Cardiac septum (tissue), 1 donor: ENCODE measurements around the gene CCDC185. TPM values are rescaled to one million over a fixed set of nuclear protein-coding genes. Genes with fewer than 3 reads are reported as not detected.

ENCODE experiments used
- DNase-seq: peaks from one replicate; pipeline ENCODE4 v3.0.0-alpha.2; 2020; ENCODE audit warnings: low spot score
- intact Hi-C: fragments of 100-400 bp; cut with DNase I; formaldehyde crosslinking; loops from one replicate; pipeline ENCODE4 v1.14.0; 2022
- long read RNA-seq: library from polyadenylated mRNA; unstranded; transcript quantifications from one replicate; pipeline ENCODE4 v2.0.0, GENCODE V29; 2021
- total RNA-seq: library from RNA; stranded (reverse); fragmentation: NEBNext Ultra II Directional; extraction: Animal tissue kit (Norgen Biotek cat#: 25700); gene quantifications from one replicate; pipeline ENCODE4 v1.2.1, GENCODE V29; 2021
- donor health status: DM: no; HTN: no; CAD: no.

The CCDC185 gene
- not detected for total RNA-seq
- long read RNA-seq = 0 reads

DNA sequence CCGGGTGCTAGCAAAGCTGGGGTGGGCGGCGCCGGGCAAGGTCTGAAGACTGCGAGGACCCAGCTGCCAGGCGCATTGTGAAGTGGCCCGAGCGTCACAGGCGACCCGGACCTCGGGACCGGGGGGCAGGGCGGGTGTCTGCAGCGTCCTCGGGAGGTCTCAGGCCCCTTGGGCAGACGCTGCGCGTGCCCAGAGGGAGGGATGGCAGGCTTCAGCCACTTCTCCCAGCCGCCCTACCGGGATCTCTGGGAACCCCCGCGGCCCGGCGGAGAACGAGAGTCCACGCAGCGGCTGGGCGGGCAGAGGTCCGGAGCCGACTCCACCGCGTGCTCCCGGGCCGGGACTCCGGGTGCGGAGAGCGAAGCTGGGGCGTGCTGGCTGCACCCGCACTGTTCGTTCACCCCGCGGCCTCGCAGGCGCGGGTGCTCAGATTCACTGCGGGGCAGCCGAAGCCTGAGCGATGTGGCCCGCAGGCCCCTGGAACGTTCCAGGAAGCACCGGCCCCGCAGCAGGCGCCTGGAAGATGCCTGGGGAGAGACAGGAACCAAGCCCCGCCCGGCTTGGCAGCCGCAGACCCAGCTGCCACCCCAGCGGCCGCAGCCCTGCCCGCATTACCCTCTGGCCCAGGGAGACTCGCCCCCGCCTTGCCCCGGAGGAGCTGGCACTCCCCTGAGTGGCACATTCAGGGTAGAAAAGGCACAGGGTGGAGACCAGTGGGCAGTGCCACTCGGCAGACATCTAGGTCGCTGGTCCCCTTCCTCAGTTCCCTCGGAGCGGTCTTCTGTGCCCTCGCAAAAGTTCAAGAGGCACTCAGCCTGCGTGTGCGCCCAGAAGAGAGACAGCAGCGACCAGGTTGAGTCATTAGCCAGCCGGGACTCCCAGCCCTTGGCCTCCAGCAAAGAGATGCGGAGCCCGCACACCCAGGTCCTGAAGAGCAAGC is at the start of gene CCDC185:
Gene CCDC185, plus strand, starts transcription at position 141 of the 940 bp plus-strand sequence. Its CDS starts 61 bp downstream, at position 202.
- intact Hi-C loops = no loop called here
- DNase-seq = no peak

DNA sequence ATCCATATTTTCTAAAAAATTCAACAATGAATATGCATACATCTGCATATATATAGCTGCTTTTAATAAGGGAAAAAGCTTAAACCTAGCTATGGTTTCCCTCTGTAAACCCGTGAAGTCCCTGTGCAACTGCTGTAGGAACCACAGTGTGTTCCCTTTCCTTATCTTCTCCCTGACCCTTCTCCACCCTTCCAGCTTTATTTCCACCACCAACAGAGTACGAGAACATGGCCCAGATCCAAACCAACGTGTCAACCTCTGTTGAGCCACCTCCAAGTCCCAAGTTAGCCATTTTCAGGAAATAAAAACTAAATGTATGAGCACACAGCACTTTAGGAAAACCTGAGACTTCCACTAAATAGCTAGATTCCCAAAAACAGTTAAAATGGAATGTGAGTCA is 49.5 kb upstream of the CCDC185 start:
- DNase-seq = no peak
- intact Hi-C loops = loop anchor here (5.0 kb wide), 1 partner anchor 84 kb away; no protein-coding TSS in a partner anchor

DNA sequence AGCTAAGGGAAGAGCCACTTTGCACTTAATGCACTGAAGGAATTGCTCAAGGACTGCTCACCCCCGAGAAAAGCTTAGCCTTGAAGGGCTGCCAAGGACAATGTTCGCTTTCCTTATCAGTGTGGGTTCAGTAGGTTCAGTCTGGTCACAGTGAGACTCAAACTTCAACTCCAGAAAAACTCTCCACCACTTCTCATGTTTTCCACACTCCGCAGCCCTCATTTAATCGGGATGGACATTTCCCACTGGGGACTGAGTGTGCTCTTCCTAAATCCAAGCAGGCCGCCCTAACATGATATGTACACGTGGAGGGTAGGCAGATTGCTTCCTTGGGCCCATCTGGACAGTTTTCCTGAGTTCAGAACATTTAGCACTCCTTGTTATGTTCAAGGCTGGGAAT is 48.7 kb upstream of the CCDC185 start:
- intact Hi-C loops = loop anchor here (5.0 kb wide), 1 partner anchor 83 kb away; no protein-coding TSS in a partner anchor
- DNase-seq = no peak

DNA sequence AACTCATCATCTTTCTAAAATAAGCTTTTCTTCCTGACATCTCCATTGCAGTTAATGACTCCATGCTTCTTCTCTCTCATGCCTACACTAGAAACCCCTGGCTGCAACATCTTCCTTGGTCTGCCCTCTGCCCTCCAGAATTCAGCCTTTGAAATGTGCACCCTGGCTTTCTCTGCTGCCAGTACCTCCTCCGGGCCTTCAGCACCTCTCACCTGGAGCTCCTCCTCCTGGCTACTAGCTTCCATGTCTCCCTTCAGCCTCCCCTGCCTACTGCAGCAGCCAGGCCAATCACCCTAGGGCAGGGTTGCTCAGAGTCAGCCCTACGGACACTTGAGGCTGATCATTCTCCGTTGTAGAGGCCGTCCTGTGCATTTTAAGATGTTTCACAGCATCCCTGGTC is 47.5 kb upstream of the CCDC185 start:
- DNase-seq = no peak
- intact Hi-C loops = no loop called here

DNA sequence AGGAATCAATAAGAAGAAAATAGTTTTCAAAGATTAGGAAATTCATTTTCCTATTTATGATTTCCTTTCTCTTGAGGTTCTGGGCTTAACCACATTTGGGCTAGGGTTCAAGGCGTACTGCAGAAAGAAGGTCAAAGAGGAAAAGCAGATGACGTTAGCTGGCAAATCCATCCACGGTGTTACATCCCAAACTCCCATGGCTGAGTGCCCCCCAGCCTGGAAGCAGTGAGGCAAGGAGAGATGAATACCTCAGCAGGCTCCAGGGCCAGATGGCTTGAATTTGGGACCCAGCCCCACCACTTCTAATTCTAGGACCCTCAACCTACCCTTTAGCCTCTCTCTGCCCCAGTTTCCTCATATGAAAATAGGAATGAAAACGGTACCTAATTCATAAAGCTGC is 46.9 kb upstream of the CCDC185 start:
- no peak for DNase-seq
- intact Hi-C loops = no loop called here

DNA sequence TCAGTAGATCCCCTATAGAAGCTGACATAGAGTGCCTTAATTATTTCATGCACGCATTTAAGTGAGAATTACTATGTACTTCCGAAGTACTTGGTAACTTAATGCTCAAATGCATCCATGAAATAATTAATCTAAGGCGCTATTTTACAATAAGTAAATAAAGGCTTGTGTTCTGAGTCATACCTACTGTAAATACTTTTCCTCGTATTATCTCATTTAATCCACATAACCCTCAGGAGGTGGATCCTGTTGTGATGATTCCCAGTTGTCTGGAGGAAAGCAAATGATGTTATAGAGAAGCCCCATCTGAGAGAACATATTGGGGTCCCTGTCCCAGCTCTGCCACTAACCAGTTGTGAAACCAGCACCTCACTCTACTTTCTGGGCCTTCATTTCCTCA is 45.6 kb upstream of the CCDC185 start:
- intact Hi-C loops = no loop called here

DNA sequence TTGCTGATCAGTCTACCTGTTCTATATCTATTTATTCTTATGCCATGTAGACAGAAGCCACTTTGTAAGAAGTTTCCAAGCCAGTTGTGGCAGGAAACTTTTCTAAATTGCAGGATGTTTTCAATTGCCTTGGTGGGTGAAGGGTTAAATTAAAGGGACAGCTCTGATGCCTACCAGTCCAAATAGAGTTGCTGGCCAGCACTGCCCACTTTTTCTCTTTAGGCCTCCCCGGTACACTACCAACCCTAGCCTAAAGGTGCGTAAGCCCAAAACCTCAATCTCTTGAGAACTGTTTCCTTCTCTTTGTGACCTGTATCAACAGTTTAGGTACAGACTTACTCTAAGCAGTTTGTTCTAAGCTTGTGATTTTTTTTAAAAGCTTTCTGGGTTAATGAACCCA is 44.8 kb upstream of the CCDC185 start:
- DNase-seq = no peak
- intact Hi-C loops = no loop called here

More for the DNA sequence above, 45.6 kb upstream of the CCDC185 start:
- no peak for DNase-seq

DNA sequence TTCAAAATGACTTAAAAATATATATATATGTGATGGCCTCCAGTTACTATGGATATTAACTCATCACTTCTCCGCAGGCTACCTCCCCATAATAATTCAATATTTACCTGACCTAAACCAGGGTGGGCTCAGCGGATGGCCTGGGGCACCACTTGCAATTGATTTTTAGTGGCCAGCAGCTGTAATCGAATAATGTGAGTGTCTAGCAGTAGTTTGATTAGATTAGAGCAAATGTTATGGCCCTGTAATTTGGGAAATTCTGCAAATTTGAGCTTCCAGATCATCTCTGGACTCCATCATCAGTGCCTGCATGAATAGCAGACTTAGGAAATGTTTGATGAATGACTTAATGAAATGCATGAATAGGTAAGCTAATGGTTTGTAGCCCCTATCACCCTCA is 44.0 kb upstream of the CCDC185 start:
- no peak for DNase-seq

DNA sequence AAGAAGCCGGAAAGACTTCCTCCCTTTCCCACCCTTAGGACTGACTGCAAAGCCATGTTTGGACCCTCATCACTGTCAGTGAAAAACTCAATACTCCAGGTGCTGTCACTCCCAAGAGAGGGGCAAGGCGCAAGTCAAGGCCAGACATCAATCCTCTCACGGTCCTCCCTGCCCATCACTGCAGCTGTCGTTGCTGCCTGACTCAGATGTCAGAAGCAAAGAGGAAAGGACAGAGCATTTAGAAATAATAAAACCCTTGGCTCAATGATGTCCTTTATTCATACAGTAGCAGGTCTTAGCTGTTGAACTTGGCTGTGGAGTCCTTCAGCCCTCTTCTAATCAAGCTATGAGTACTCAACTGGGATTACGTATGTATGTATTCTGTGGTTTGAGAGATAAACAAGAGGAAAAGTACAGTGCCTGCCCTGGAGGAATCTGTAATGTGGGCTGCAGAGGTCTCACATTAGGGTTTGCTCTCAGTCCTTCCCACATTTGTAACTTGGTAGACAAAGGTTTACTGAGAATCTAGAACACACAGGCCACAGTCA is 42.8 kb upstream of the CCDC185 start:
- intact Hi-C loops = no loop called here
- no peak for DNase-seq

More for the DNA sequence above, 44.0 kb upstream of the CCDC185 start:
- intact Hi-C loops = no loop called here

DNA sequence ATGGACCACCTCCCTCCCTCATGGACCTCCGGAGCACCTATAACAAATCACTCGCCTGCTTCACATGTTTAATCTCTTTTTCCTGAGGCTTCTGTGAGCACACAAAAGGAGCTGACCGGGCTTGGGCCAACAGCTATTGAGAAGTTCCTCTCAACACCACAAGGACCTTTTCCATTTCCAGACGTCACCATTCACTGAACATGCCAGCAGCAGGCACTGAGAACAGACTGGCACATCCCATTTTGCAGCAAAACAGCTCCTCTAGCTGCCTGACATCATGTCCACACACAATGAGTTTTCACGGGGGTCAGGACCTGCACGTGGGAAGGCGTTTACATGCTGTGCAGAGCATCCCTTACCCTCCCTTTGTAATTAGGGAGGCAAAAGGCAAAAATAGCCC is 40.3 kb upstream of the CCDC185 start:
- DNase-seq = no peak
- intact Hi-C loops = no loop called here

DNA sequence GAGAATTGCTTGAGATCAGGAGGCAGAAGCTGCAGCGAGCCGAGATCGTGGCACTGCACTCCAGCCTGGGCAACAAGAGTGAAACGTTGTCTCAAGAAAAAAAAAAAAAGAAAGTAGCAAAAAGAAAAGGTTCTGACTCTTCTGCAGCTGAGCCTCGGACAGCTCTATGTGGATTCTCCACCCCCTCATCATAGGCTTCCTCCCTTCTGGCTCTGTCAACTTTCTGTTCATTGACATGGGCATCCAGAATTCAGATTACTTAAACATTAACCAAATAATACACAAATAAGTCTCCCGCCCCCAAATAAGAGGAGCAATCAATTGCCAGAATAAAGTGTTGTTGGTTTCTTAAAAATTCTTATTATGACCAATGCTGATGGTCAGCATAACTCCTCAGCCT is 39.3 kb upstream of the CCDC185 start:
- DNase-seq = no peak
- intact Hi-C loops = no loop called here

DNA sequence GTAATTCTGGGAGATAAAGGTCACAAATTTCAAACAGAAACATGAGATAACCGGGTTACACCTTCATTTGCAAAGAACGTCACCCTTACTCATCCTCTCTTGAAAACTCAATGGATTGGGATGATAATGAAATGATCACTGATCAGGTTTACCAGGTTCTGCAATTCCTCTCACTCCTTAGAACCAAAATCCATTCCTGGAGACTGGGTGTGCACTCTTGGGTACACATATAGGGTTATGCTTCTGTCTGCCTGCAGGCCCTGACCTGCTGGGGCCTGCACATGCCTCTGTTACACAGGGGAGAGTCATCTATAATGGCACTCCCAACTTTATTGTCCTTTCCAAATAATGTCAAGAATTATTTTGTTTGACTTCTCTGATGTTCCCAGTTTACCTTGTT is 37.5 kb upstream of the CCDC185 start:
- intact Hi-C loops = no loop called here
- no peak for DNase-seq

DNA sequence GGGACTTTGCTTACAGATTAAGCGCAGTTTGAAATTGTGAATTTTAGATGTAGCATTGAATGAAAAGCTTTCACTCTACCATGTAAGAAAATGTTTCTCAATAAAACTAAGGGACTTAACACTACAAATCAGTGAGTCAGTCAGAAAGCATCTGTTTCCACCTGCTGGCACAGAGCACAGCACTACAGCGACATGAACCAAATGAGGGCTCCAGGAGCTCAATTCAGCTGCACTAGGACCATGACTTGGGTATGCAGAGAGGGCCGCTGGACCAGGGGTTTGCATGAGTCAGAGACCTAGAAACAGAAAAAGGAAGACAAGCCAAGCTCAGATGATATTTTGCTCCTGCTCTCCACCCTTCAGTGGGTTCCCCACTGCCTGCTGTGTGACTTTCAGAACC is 34.4 kb upstream of the CCDC185 start:
- intact Hi-C loops = no loop called here
- no peak for DNase-seq

DNA sequence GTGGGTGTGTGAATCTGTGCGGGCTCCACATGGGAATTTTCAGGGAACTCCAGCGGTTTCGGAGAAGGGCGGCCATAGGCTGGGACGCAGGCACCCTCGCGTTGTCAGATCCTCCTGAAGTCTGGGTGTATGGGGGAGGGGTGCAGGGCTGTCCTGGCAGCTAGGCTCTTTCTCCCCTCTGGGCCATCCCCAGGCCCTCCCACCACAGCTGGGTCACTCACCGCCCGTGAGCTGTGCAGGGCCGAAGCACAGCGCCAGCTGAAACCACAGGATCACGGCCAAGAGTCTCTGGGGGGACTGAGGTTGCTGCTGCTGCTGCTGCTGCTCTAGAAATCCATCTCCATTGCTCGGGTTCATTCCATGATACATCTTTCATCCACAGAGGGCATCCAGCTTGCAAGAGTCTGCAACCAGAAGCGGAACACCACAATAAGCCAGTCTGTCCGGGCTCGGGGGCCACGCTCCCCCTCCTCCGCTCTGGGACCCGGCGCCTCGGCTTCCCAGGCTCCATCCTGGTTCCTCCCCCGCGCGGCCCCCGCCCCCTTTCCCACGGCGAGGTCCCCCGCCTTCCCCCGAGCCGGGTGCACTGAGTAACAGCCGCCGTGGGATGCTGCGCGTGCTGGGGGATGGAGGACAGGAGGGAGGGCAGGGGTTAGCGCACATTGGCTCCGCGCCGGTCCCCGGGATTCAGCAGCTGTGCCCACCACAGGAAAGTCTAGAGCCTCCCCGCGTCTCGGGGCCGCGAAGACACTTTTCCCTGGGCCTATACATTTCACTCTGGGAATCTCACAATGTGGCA is 30.0 kb upstream of the CCDC185 start:
- no peak for DNase-seq
- intact Hi-C loops = loop anchor here (5.0 kb wide), 1 partner anchor 221 kb away; the partner anchor contains the start of gene TLR5

DNA sequence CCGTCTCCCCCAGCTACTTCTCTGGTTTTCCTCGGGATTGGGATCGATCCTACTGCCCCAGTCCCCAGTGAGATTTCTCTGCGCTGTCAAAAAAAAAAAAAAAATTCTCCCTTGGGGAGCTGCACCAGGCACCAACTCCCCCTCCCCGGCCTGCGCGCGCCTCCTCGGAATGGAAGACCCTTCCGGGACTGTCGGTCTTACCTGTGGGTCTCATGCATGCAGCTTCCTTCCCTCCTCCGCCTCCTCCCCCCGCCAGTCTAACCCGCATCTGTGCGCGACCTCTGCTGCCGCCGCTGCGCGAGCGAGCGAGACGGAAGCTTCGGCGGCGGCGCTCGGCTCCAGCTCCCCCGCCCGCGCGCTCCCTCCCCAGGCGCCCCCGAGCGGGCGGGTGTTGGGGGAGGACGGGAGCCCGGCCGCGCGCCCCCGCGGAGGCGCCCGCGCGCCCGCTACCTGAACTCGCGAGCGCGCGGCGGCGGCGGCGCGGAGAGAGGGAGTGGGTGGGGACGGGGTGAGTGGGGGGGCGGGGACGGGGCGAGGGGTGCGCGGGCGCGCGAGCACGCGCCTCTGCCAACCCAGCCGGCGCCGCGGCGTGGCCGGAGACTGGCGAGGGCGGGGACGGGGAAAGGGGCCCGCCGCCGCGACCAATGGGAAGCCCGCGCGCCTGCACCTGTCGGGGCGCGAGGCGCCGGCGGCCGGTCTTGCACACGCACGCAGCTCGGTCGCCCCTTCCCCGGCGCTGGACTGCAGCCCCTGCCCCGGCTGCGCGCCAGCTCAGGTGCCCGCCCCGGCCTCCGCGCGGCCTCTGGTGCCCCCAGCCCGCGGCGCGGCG is 29.1 kb upstream of the CCDC185 start, which contains the start of gene SUSD4:
Gene SUSD4, minus strand, starts transcription at position 321 of the 829 bp plus-strand sequence. CDS start 751 bp downstream, outside the sequence.
- no peak for DNase-seq
- intact Hi-C loops = loop anchor here (5.0 kb wide), 1 partner anchor 222 kb away; the partner anchor contains the start of gene TLR5

DNA sequence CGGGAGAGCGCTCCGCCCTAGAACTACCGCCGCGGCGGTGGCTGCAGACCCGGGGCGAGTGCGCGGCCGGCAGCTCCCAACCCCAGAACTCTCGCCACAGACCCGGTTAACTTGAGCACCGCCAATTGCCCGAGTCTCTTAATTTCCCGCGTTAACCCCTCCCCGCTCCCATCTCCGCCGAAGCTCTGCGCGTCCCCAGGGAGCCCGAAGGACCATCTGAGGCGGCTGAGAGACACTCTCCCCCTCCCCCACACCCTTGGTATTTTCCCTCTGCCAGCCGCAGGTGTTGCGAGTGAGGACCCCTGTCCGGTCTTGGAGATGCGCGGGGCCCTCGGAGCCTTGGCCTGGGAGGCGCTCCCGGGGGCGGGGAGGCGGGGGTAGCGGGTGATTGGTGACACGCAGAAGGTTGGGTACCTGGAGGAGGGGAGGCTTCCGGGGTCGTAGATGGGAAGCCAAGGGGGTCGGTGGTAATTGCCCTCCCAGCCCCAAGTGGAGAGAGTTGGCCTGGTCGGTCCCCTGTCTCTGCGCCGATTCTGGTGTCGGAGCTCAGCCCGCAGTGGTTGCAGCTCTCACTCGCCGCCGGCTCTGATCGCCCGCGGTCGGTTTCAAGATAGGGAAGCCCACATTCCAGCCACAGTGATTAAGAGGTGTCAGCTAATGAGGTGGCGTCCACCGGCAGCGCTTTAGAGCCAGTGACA is 28.4 kb upstream of the CCDC185 start:
- no peak for DNase-seq
- intact Hi-C loops = loop anchor here (5.0 kb wide), 1 partner anchor 223 kb away; the partner anchor contains the start of gene TLR5

DNA sequence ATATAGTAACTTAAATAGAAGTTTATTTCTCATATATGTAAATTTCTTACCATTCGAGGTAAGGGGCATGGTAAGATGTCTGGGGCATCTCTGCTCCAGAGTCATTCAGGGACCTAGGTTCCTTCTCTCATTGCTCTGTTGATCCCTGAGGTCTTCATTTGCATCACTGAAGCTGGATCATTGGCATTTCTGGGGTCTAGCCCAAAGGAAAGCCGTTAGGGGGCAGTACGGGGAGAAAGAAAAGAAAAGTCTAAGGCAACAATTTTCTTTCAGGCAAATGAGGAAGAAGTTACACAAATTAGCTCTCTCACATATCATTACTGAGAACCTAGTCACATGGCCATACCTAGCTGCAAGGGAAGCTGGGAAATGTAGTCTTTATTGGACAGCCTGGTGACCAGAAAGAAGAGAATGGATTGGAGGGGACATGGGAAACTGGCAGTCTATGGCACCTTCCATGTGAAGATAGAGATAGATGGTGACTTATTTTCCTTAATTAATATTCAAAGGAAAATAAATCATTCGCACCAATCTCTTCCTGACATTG is 19.1 kb upstream of the CCDC185 start:
- no peak for DNase-seq
- intact Hi-C loops = no loop called here

DNA sequence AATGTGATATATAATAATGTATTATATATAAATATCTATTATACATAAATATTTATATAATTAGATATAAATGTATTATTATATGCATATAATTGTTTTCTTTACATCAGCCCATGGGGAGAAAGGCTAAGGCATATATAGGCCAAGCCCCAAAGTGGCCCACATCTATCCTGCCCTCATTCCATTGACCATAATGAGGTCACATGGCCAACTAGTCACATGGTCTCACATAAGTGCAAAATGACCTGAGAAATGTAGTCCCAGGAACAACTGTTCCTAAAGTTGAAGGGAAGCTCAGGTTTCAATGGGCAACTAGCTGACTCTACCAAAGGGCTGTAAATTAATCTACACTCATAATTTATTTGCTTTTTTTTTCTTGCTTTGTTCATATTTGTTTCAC is 14.5 kb upstream of the CCDC185 start:
- intact Hi-C loops = no loop called here
- no peak for DNase-seq
